ENCODE measurements around the gene GOLGA6L7. TPM values are rescaled to one million over a fixed set of nuclear protein-coding genes. Genes with fewer than 3 reads are reported as not detected.

Gene GOLGA6L7
- polyA plus RNA-seq, 4 donors, result 0.03 TPM; not detected in 3

- peaks cover 0 to 23% (median 7%) of the 10 kb centered on the region in 3 donors for H3K27me3 ChIP-seq (ENCODE audit: control insufficient read depth in 3 of 3, insufficient read depth in 3 of 3, low read length in 3 of 3)
- DNase-seq, result no peak
- peak overlapping the region; percentile 22 to 60 (median 43) for H3K4me3 ChIP-seq (ENCODE audit: low read depth in 1 of 3, low read length in 3 of 3)
- no peaks in the 10 kb centered on the region for H3K36me3 ChIP-seq (ENCODE audit: control insufficient read depth in 3 of 3, insufficient read depth in 2 of 3, low read depth in 1 of 3, low read length in 3 of 3)
- FAIRE-seq, result no peak
- 17 to 29% (median 26%) methylated on average over 36 to 60 of the region's 61 CpGs for WGBS, 3 donors
- H3K9me3 ChIP-seq (ENCODE audit: control insufficient read depth in 2 of 2, insufficient read depth in 1 of 2, low read depth in 1 of 2, low read length in 1 of 2), result no peaks in the 10 kb centered on the region
- H3K27ac ChIP-seq (ENCODE audit: low read depth in 1 of 3, low read length in 2 of 3), result peak overlapping the region in 1 of 3 donors; percentile 53
- no peaks in the 10 kb centered on the region for H3K4me1 ChIP-seq (ENCODE audit: control insufficient read depth in 3 of 3, insufficient read depth in 2 of 3, low read depth in 1 of 3, low read length in 2 of 3)
These were observed 38.2 kb upstream of the GOLGA6L7 start for GRCh38 chr15:28886431-28887338.

- peak within 1 kb of the TSS; percentile 22 to 60 (median 43) for H3K4me3 ChIP-seq (ENCODE audit: low read depth in 1 of 3, low read length in 3 of 3)
- H3K4me1 ChIP-seq (ENCODE audit: control insufficient read depth in 3 of 3, insufficient read depth in 2 of 3, low read depth in 1 of 3, low read length in 2 of 3), result no peaks in the 10 kb centered on the region
- no peaks in the 10 kb centered on the region for H3K9me3 ChIP-seq (ENCODE audit: control insufficient read depth in 2 of 2, insufficient read depth in 1 of 2, low read depth in 1 of 2, low read length in 1 of 2)
- peaks cover 0 to 23% (median 7%) of the 10 kb centered on the region in 3 donors for H3K27me3 ChIP-seq (ENCODE audit: control insufficient read depth in 3 of 3, insufficient read depth in 3 of 3, low read length in 3 of 3)
- DNase-seq (peak in 1 of 2 donors; percentile 58), FAIRE-seq (no peak)
- WGBS, 3 donors, result 1 to 2% (median 1%) methylated on average over 67 to 109 of the region's 109 CpGs
- peak within 1 kb of the TSS in 1 of 3 donors; percentile 53 for H3K27ac ChIP-seq (ENCODE audit: low read depth in 1 of 3, low read length in 2 of 3)
- H3K36me3 ChIP-seq (ENCODE audit: control insufficient read depth in 3 of 3, insufficient read depth in 2 of 3, low read depth in 1 of 3, low read length in 3 of 3), result no peaks in the 10 kb centered on the region
These were observed 37.4 kb upstream of the GOLGA6L7 start, which contains the start of gene APBA2 for GRCh38 chr15:28885630-28886430. TSS of gene APBA2 (plus strand) at chr15:28885974. CDS start at chr15:29053885, 167,911 bp downstream.

DNA sequence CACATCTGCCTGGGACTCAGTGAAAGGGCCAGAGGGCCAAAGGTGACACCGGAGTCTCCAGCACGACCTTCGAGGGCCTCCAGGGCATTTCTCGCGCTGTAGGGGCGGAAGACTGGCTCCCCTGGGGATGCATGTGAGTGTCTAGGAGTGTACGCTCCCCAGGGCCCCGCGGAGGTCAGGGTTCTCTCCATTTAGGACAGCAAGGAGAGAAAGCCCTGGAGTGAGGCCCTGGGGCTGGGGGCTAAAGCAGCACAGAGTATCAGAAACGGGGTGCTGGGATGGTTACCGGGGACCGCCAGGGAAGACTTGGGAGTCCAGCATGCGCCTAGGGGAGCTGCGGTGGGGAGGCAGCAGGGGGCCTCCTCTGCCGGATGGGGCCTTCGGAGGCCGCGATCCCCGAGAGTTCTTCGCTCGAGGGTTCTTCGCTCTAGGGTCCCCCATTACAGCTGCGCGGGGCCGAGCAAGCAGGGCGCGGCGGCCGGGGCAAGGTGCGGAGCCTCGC is 36.7 kb upstream of the GOLGA6L7 start:
- 28 to 44% (median 32%) methylated on average over 23 to 31 of the region's 31 CpGs for WGBS, 3 donors

GRCh38 chr15:28884151-28884940 is 35.9 kb upstream of the GOLGA6L7 start:
- Histone ChIP-seq H3K27ac (ENCODE audit: low read depth in 1 of 3, low read length in 2 of 3) (no peak overlapping the region), H3K36me3 (ENCODE audit: control insufficient read depth in 3 of 3, insufficient read depth in 2 of 3, low read depth in 1 of 3, low read length in 3 of 3) (no peaks in the 10 kb centered on the region), H3K9me3 (ENCODE audit: control insufficient read depth in 2 of 2, insufficient read depth in 1 of 2, low read depth in 1 of 2, low read length in 1 of 2) (no peaks in the 10 kb centered on the region), H3K27me3 (ENCODE audit: control insufficient read depth in 3 of 3, insufficient read depth in 3 of 3, low read length in 3 of 3) (peaks cover 0 to 23% (median 7%) of the 10 kb centered on the region in 3 donors), H3K4me3 (ENCODE audit: low read depth in 1 of 3, low read length in 3 of 3) (no peak overlapping the region), H3K4me1 (ENCODE audit: control insufficient read depth in 3 of 3, insufficient read depth in 2 of 3, low read depth in 1 of 3, low read length in 2 of 3) (no peaks in the 10 kb centered on the region)
- FAIRE-seq (no peak), DNase-seq (no peak)
- 76 to 94% (median 85%) methylated on average over 11 of the region's 11 CpGs for WGBS, 3 donors

More for the DNA sequence above, 36.7 kb upstream of the GOLGA6L7 start:
- FAIRE-seq (no peak), DNase-seq (no peak)
- H3K9me3 ChIP-seq (ENCODE audit: control insufficient read depth in 2 of 2, insufficient read depth in 1 of 2, low read depth in 1 of 2, low read length in 1 of 2), result no peaks in the 10 kb centered on the region
- H3K4me3 ChIP-seq (ENCODE audit: low read depth in 1 of 3, low read length in 3 of 3), result peak overlapping the region in 1 of 3 donors; percentile 60
- peaks cover 0 to 23% (median 7%) of the 10 kb centered on the region in 3 donors for H3K27me3 ChIP-seq (ENCODE audit: control insufficient read depth in 3 of 3, insufficient read depth in 3 of 3, low read length in 3 of 3)
- no peaks in the 10 kb centered on the region for H3K4me1 ChIP-seq (ENCODE audit: control insufficient read depth in 3 of 3, insufficient read depth in 2 of 3, low read depth in 1 of 3, low read length in 2 of 3)
- H3K27ac ChIP-seq (ENCODE audit: low read depth in 1 of 3, low read length in 2 of 3), result no peak overlapping the region
- no peaks in the 10 kb centered on the region for H3K36me3 ChIP-seq (ENCODE audit: control insufficient read depth in 3 of 3, insufficient read depth in 2 of 3, low read depth in 1 of 3, low read length in 3 of 3)

DNA sequence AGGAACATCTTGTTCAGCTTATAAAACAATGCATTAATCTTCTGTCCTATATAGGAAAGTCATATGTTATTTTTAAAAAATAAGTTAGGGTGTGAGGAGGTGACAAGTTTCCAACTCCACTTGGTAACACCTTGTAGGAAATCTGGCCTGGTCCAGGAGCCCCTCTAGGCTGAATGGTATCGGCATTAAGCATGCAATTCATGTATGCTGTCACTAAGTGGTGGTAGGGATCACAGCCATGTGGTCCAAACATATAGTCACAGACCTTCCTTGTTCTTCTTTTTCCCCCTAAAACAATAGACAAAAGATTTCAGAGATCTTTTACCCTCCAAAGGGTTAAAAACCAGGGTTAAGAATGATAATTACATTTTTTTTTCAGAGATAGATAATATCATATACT is 33.2 kb upstream of the GOLGA6L7 start:
- FAIRE-seq (no peak), DNase-seq (no peak)
- WGBS, 3 donors, result 85 to 100% (median 93%) methylated on average over 1 of the region's 1 CpG
- Histone ChIP-seq H3K9me3 (ENCODE audit: control insufficient read depth in 2 of 2, insufficient read depth in 1 of 2, low read depth in 1 of 2, low read length in 1 of 2) (no peaks in the 10 kb centered on the region), H3K27ac (ENCODE audit: low read depth in 1 of 3, low read length in 2 of 3) (no peak overlapping the region), H3K4me3 (ENCODE audit: low read depth in 1 of 3, low read length in 3 of 3) (no peak overlapping the region), H3K27me3 (ENCODE audit: control insufficient read depth in 3 of 3, insufficient read depth in 3 of 3, low read length in 3 of 3) (peaks cover 0 to 13% (median 5%) of the 10 kb centered on the region in 3 donors), H3K4me1 (ENCODE audit: control insufficient read depth in 3 of 3, insufficient read depth in 2 of 3, low read depth in 1 of 3, low read length in 2 of 3) (no peaks in the 10 kb centered on the region), H3K36me3 (ENCODE audit: control insufficient read depth in 3 of 3, insufficient read depth in 2 of 3, low read depth in 1 of 3, low read length in 3 of 3) (no peaks in the 10 kb centered on the region)

- 54 to 75% (median 67%) methylated on average over 3 of the region's 3 CpGs for WGBS, 3 donors
- Histone ChIP-seq H3K27ac (ENCODE audit: low read depth in 1 of 3, low read length in 2 of 3) (no peak overlapping the region), H3K4me1 (ENCODE audit: control insufficient read depth in 3 of 3, insufficient read depth in 2 of 3, low read depth in 1 of 3, low read length in 2 of 3) (no peaks in the 10 kb centered on the region), H3K9me3 (ENCODE audit: control insufficient read depth in 2 of 2, insufficient read depth in 1 of 2, low read depth in 1 of 2, low read length in 1 of 2) (no peaks in the 10 kb centered on the region), H3K27me3 (ENCODE audit: control insufficient read depth in 3 of 3, insufficient read depth in 3 of 3, low read length in 3 of 3) (peaks cover 0 to 11% (median under 1%) of the 10 kb centered on the region in 3 donors), H3K4me3 (ENCODE audit: low read depth in 1 of 3, low read length in 3 of 3) (no peak overlapping the region), H3K36me3 (ENCODE audit: control insufficient read depth in 3 of 3, insufficient read depth in 2 of 3, low read depth in 1 of 3, low read length in 3 of 3) (no peaks in the 10 kb centered on the region)
- no peak for DNase-seq
- FAIRE-seq, result no peak
These were observed 32.7 kb upstream of the GOLGA6L7 start for GRCh38 chr15:28881170-28881569.

- Histone ChIP-seq H3K4me1 (ENCODE audit: control insufficient read depth in 3 of 3, insufficient read depth in 2 of 3, low read depth in 1 of 3, low read length in 2 of 3) (no peaks in the 10 kb centered on the region), H3K27ac (ENCODE audit: low read depth in 1 of 3, low read length in 2 of 3) (no peak overlapping the region), H3K36me3 (ENCODE audit: control insufficient read depth in 3 of 3, insufficient read depth in 2 of 3, low read depth in 1 of 3, low read length in 3 of 3) (no peaks in the 10 kb centered on the region), H3K27me3 (ENCODE audit: control insufficient read depth in 3 of 3, insufficient read depth in 3 of 3, low read length in 3 of 3) (peaks cover 0 to 11% (median 0%) of the 10 kb centered on the region in 3 donors), H3K4me3 (ENCODE audit: low read depth in 1 of 3, low read length in 3 of 3) (no peak overlapping the region), H3K9me3 (ENCODE audit: control insufficient read depth in 2 of 2, insufficient read depth in 1 of 2, low read depth in 1 of 2, low read length in 1 of 2) (no peaks in the 10 kb centered on the region)
- DNase-seq (no peak), FAIRE-seq (no peak)
- WGBS, 3 donors, result 78 to 84% (median 78%) methylated on average over 5 of the region's 5 CpGs
These were observed 32.2 kb upstream of the GOLGA6L7 start for GRCh38 chr15:28880680-28881079.
